ENCODE data around the gene SMG6. TPM values are rescaled to one million over a fixed set of nuclear protein-coding genes. Genes with fewer than 3 reads are reported as not detected.

The SMG6 gene
- total and polyA plus RNA-seq, 2 donors (not counting 1 experiment from before 2014, with no cell fraction given), result 10.6 to 35.5 TPM

- ChIA-PET CTCF (interaction anchor here (1.2 to 2.2 kb wide), 2 partner anchors 40 to 49 kb away, joined by 3 to 5 read pairs; no protein-coding TSS in a partner anchor), POLR2A (no interaction called here)
- Histone ChIP-seq H3K36me3 (replicated peaks in 1 of 2; ENCODE audit: control extremely low read depth in 1 of 2, control insufficient read depth in 1 of 2, extremely low read depth in 1 of 2, insufficient read depth in 2 of 2, low read length in 1 of 2) (peaks cover 0 to 2% of the 10 kb centered on the region in 2 experiments), H3K27me3 (replicated peaks in 1 of 4; ENCODE audit: control extremely low read depth in 1 of 4, control insufficient read depth in 3 of 4, insufficient read depth in 4 of 4, low read length in 3 of 4) (no peaks in the 10 kb centered on the region), H3K79me2 (ENCODE audit: control insufficient read depth, insufficient read depth, low read length) (no peaks in the 10 kb centered on the region), H3K4me3 (ENCODE audit: control extremely low read depth in 1 of 5, extremely low read depth in 1 of 5, insufficient read depth in 1 of 5, low read depth in 2 of 5, low read length in 4 of 5) (no peak overlapping the region), H2AFZ (ENCODE audit: insufficient read depth, low read depth, low read length, poor library complexity, severe bottlenecking) (no peak overlapping the region), H3K27ac (ENCODE audit: low read length in 2 of 2) (no peak overlapping the region), H3K9me3 (ENCODE audit: control extremely low read depth in 1 of 3, control insufficient read depth in 2 of 3, insufficient read depth in 1 of 3, low read length in 2 of 3) (no peaks in the 10 kb centered on the region), H3K4me1 (ENCODE audit: control insufficient read depth in 2 of 2, insufficient read depth in 2 of 2, low read length in 2 of 2) (peaks cover 6 to 15% of the 10 kb centered on the region in 2 donors), H3K4me2 (replicated peaks; ENCODE audit: low read depth, low read length, poor library complexity, severe bottlenecking) (no peak overlapping the region), H4K20me1 (ENCODE audit: control insufficient read depth, insufficient read depth, low read length, poor library complexity, severe bottlenecking) (peaks cover 11% of the 10 kb centered on the region), H3K9ac (ENCODE audit: low read length) (no peak overlapping the region)
- peak overlapping the region; percentile 2 for H3K4me3 Mint-ChIP-seq
- TF ChIP-seq CTCF (IDR thresholded peaks at IDR 0.05) (no peak), EZH2 (IDR thresholded peaks at IDR 0.05; ENCODE audit: borderline replicate concordance, insufficient read depth, low read depth, low read length, poor library complexity, severe bottlenecking) (no peak)
- WGBS (ENCODE audit: insufficient coverage), result 83% methylated on average over 6 of the region's 6 CpGs
- H3K27ac Mint-ChIP-seq, result no peak overlapping the region
- DNase-seq (no peak), ATAC-seq (ENCODE audit: low read depth) (no peak)
- H3K27me3 Mint-ChIP-seq, result no peaks in the 10 kb centered on the region
- H3K9me3 Mint-ChIP-seq (ENCODE audit: insufficient read depth), result no peaks in the 10 kb centered on the region
- intact Hi-C loops (cut with micrococcal nuclease), result no loop called here
- H3K4me1 Mint-ChIP-seq, result peaks cover 24% of the 10 kb centered on the region
These were observed 107.9 kb downstream of the SMG6 start for GRCh38 chr17:2195729-2196128.

GRCh38 chr17:2194889-2195335 lies 108.7 kb downstream of the SMG6 start:
- Histone ChIP-seq H3K4me3 (ENCODE audit: control extremely low read depth in 1 of 5, extremely low read depth in 1 of 5, insufficient read depth in 1 of 5, low read depth in 2 of 5, low read length in 4 of 5) (no peak overlapping the region), H3K9me3 (ENCODE audit: control extremely low read depth in 1 of 3, control insufficient read depth in 2 of 3, insufficient read depth in 1 of 3, low read length in 2 of 3) (no peaks in the 10 kb centered on the region), H3K27ac (ENCODE audit: low read length in 2 of 2) (no peak overlapping the region), H3K79me2 (ENCODE audit: control insufficient read depth, insufficient read depth, low read length) (no peaks in the 10 kb centered on the region), H3K9ac (ENCODE audit: low read length) (no peak overlapping the region), H3K4me1 (ENCODE audit: control insufficient read depth in 2 of 2, insufficient read depth in 2 of 2, low read length in 2 of 2) (peaks cover 6 to 15% of the 10 kb centered on the region in 2 donors), H3K36me3 (replicated peaks in 1 of 2; ENCODE audit: control extremely low read depth in 1 of 2, control insufficient read depth in 1 of 2, extremely low read depth in 1 of 2, insufficient read depth in 2 of 2, low read length in 1 of 2) (peaks cover 0 to 5% of the 10 kb centered on the region in 2 experiments), H4K20me1 (ENCODE audit: control insufficient read depth, insufficient read depth, low read length, poor library complexity, severe bottlenecking) (peaks cover 11% of the 10 kb centered on the region), H2AFZ (ENCODE audit: insufficient read depth, low read depth, low read length, poor library complexity, severe bottlenecking) (no peak overlapping the region), H3K4me2 (replicated peaks; ENCODE audit: low read depth, low read length, poor library complexity, severe bottlenecking) (no peak overlapping the region), H3K27me3 (replicated peaks in 1 of 4; ENCODE audit: control extremely low read depth in 1 of 4, control insufficient read depth in 3 of 4, insufficient read depth in 4 of 4, low read length in 3 of 4) (no peaks in the 10 kb centered on the region)
- H3K9me3 Mint-ChIP-seq (ENCODE audit: insufficient read depth), result no peaks in the 10 kb centered on the region
- DNase-seq, result no peak
- POLR2A ChIA-PET, result no interaction called here
- CTCF ChIA-PET, result no interaction called here
- WGBS (ENCODE audit: insufficient coverage), result 79% methylated on average over 3 of the region's 5 CpGs
- no peaks in the 10 kb centered on the region for H3K27me3 Mint-ChIP-seq
- H3K4me3 Mint-ChIP-seq, result no peak overlapping the region
- ATAC-seq (ENCODE audit: low read depth), result no peak
- peaks cover 24% of the 10 kb centered on the region for H3K4me1 Mint-ChIP-seq
- intact Hi-C loops (cut with micrococcal nuclease), result no loop called here
- no peak overlapping the region for H3K27ac Mint-ChIP-seq
- TF ChIP-seq EZH2 (IDR thresholded peaks at IDR 0.05; ENCODE audit: borderline replicate concordance, insufficient read depth, low read depth, low read length, poor library complexity, severe bottlenecking) (no peak), CTCF (IDR thresholded peaks at IDR 0.05) (no peak)

Data from B cell (primary cell).